ENCODE results near the gene SPANXC.
"Not testable (repeated sequence)": the region's sequence is repeated elsewhere in the genome, so short reads cannot be mapped to it uniquely, and the experiment has no call there.

Gene SPANXC

GRCh38 chrX:141242417-141242816 lies at the start of gene SPANXC:
TSS of gene SPANXC (minus strand) at chrX:141242517. CDS start at chrX:141242457, 60 bp downstream.
- DNase-seq, result not testable (repeated sequence)

- DNase-seq, result no peak
These were observed 37.2 kb upstream of the SPANXC start for GRCh38 chrX:141279476-141279875.

GRCh38 chrX:141278306-141278705 lies 36.0 kb upstream of the SPANXC start:
- no peak for DNase-seq

- DNase-seq, result no peak
These were observed 15.8 kb upstream of the SPANXC start for GRCh38 chrX:141258080-141258479.

GRCh38 chrX:141221611-141222010 lies 20.7 kb downstream of the SPANXC start:
- no peak for DNase-seq

GRCh38 chrX:141220342-141221008 lies 21.8 kb downstream of the SPANXC start:
- no peak for DNase-seq

- no peak for DNase-seq
These were observed 28.1 kb downstream of the SPANXC start for GRCh38 chrX:141214196-141214595.

- DNase-seq, result no peak
These were observed 40.4 kb downstream of the SPANXC start for GRCh38 chrX:141201962-141202361.
